ENCODE results near the gene SYNPO2.

Gene SYNPO2

GRCh38 chr4:119082661-119083060 lies 194.0 kb downstream of the SYNPO2 start:
- DNase-seq, result no peak

GRCh38 chr4:119084513-119084912 lies 195.9 kb downstream of the SYNPO2 start:
- DNase-seq, result no peak

- DNase-seq, result no peak
Observed at GRCh38 chr4:119087121-119087520, 198.5 kb downstream of the SYNPO2 start.

- no peak for DNase-seq
Observed at GRCh38 chr4:119087656-119088055, 199.0 kb downstream of the SYNPO2 start.

GRCh38 chr4:119093042-119093827 lies 204.6 kb downstream of the SYNPO2 start:
- no peak for DNase-seq

GRCh38 chr4:119097282-119097900 lies 208.7 kb downstream of the SYNPO2 start:
- no peak for DNase-seq

GRCh38 chr4:119098306-119098705 lies 209.7 kb downstream of the SYNPO2 start:
- DNase-seq, result no peak

- DNase-seq, result no peak
Observed at GRCh38 chr4:119099227-119099810, 210.7 kb downstream of the SYNPO2 start.

GRCh38 chr4:119100655-119101054 lies 212.0 kb downstream of the SYNPO2 start:
- no peak for DNase-seq

GRCh38 chr4:119103263-119103662 lies 214.6 kb downstream of the SYNPO2 start:
- DNase-seq, result no peak

- no peak for DNase-seq
Observed at GRCh38 chr4:119104644-119105273, 216.1 kb downstream of the SYNPO2 start.

- DNase-seq, result no peak
Observed at GRCh38 chr4:119105605-119106004, 217.0 kb downstream of the SYNPO2 start.

- no peak for DNase-seq
Observed at GRCh38 chr4:119106036-119107000, 217.7 kb downstream of the SYNPO2 start.

GRCh38 chr4:119110121-119110520 lies 221.5 kb downstream of the SYNPO2 start:
- DNase-seq, result no peak

Measured in NCI-H2081 treated with DMSO at 0.1 percent for 48 hours (cell line).